Measurements from ENCODE around the gene DRGX.

DRGX gene

DNA sequence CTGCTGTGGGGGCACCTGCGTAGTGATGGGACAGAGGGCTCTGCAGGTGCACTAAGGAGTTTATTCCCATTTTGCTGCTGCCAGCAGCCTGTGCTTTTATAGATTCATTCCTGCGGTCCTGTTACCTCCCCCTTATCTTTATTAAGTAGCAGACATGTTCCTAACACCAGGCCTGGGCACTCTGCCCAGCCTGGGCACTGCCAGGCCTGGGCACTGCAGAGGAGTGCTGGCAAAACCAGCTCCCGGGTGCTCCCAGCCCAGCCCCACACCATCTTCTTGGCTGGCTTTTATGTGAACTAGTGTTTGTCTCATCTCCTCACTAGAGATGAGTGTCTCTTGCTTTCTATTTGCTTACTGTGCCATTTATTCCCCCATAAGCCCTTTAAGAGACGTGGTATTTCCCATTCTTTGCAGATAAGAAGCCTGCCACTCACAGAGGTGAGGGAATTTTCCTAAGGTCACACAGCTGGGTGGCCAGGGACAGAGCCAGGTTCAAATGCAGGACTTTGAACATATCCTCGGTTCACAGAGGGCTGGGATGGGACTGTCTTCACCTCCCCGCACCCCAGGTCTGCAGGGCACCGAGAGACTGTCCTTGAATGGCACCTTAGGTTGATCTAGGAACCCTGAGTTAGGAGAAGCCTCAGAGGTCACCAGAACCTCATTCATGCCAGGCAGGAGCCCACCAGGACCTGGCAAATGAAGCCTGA lies 14.6 kb upstream of the DRGX start:
- Histone ChIP-seq H3K27me3 (ENCODE audit: insufficient read depth, low read depth, severe bottlenecking) (peaks cover 7% of the 10 kb centered on the region), H3K4me3 (ENCODE audit: low read depth, low read length) (no peak overlapping the region), H3K36me3 (no peaks in the 10 kb centered on the region), H3K9me3 (ENCODE audit: severe bottlenecking) (no peaks in the 10 kb centered on the region), H3K27ac (no peak overlapping the region)
- DNase-seq: no peak
- TF ChIP-seq, protein P1, sequence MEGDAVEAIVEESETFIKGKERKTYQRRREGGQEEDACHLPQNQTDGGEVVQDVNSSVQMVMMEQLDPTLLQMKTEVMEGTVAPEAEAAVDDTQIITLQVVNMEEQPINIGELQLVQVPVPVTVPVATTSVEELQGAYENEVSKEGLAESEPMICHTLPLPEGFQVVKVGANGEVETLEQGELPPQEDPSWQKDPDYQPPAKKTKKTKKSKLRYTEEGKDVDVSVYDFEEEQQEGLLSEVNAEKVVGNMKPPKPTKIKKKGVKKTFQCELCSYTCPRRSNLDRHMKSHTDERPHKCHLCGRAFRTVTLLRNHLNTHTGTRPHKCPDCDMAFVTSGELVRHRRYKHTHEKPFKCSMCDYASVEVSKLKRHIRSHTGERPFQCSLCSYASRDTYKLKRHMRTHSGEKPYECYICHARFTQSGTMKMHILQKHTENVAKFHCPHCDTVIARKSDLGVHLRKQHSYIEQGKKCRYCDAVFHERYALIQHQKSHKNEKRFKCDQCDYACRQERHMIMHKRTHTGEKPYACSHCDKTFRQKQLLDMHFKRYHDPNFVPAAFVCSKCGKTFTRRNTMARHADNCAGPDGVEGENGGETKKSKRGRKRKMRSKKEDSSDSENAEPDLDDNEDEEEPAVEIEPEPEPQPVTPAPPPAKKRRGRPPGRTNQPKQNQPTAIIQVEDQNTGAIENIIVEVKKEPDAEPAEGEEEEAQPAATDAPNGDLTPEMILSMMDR (IDR thresholded peaks at IDR 0.05; ENCODE audit: low read depth, low read length): no peak

DNA sequence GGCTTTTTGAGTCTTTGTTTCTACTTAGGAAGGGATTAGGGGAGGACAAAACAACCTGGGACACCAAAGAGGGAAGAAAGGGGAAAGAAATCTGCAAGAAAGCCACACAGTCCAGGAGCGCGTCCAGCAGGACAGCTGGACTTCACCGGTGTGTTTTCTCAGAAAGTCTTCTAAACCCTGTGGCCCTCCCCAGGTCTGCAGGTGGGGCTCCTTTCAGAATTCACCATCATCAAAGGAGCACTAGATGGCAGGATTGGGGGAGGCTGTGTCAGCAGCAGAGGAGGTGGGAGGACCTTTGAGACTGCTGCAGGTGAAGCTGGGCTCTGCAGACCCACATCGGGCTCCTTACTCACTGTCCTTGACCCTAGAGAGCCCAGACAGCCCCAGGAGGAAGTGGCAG lies 13.9 kb upstream of the DRGX start:
- H3K9me3 ChIP-seq (ENCODE audit: severe bottlenecking): no peaks in the 10 kb centered on the region
- no peak overlapping the region for H3K27ac ChIP-seq
- no peaks in the 10 kb centered on the region for H3K36me3 ChIP-seq
- no peak overlapping the region for H3K4me3 ChIP-seq (ENCODE audit: low read depth, low read length)
- peaks cover 7% of the 10 kb centered on the region for H3K27me3 ChIP-seq (ENCODE audit: insufficient read depth, low read depth, severe bottlenecking)
- DNase-seq: no peak
- TF ChIP-seq, protein P1 (IDR thresholded peaks at IDR 0.05; ENCODE audit: low read depth, low read length): no peak

DNA sequence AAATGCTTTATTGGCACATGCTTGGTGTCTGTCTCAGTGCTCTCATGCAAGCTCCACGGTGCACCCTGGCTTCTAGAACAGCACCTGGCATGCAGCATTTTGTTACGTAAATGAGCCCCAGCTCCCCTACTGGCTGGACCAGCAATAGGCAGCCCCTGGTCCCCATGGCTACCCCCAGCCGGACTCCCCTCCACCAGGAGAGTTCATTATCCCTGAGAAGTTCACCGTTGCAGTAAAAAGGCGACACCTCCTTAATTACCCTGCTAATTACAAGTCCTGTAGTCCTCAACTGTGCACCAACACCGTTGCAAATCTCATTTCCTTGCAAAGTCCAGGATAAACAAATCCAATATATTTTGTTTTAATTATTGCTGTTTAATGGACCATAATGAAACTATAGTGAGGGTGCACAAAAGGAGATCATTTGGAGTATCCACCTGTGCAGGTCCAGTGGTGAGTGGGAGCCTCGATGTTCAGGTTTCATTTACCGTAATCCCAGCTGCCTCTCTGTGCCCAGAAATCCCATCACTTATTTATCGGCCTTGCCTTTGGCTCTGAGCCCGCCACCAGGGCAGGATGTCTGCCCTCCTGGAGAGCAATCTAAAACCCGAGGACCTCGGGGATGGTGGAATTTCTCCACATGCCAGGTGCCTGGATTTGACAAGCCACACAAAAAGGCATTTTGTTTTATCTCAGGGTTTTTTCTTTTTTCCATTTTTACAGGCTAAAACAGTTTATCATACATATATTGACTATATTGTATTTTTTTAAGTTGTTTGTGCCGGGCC lies 12.8 kb upstream of the DRGX start:
- H3K27ac ChIP-seq: no peak overlapping the region
- DNase-seq: no peak
- no peak overlapping the region for H3K4me3 ChIP-seq (ENCODE audit: low read depth, low read length)
- H3K9me3 ChIP-seq (ENCODE audit: severe bottlenecking): no peaks in the 10 kb centered on the region
- no peaks in the 10 kb centered on the region for H3K36me3 ChIP-seq
- H3K27me3 ChIP-seq (ENCODE audit: insufficient read depth, low read depth, severe bottlenecking): peaks cover 7% of the 10 kb centered on the region
- TF ChIP-seq, protein P1 (IDR thresholded peaks at IDR 0.05; ENCODE audit: low read depth, low read length): 0 out of 2 replicates have a peak, but pooled peaks have one; percentile 9

DNA sequence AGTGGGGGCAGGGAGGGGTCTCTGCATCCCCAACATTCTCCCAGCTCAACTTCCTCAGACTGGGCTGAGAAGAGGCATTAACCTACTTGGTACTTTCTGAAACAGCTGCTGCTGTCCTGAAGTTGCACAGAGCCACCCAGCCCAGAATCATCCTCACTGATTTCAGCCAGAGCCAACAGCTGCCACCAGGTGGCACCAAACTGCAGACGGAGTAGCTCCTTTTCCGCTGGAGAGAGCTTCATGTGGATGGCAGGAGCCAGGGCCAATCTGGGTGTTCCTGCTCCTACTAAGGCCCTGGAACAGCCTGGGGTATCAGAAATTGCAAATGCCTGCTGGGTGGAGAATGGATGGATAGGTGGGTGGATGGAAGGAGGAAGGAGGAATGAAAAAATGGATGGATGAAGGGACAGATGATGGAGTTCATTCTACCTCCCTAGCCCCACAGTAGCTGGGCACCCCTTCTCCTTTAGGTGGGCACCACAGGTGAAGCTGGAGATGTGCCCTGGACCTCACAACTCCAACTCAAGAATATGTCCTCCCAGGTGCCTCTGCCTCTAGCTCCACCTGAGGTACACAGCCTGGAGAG lies 11.8 kb upstream of the DRGX start:
- peak; percentile 53 for DNase-seq
- H3K36me3 ChIP-seq: no peaks in the 10 kb centered on the region
- TF ChIP-seq, protein P1 (IDR thresholded peaks at IDR 0.05; ENCODE audit: low read depth, low read length): peak; percentile 78
- no peak overlapping the region for H3K4me3 ChIP-seq (ENCODE audit: low read depth, low read length)
- no peaks in the 10 kb centered on the region for H3K9me3 ChIP-seq (ENCODE audit: severe bottlenecking)
- H3K27ac ChIP-seq: no peak overlapping the region
- peaks cover 7% of the 10 kb centered on the region for H3K27me3 ChIP-seq (ENCODE audit: insufficient read depth, low read depth, severe bottlenecking)

DNA sequence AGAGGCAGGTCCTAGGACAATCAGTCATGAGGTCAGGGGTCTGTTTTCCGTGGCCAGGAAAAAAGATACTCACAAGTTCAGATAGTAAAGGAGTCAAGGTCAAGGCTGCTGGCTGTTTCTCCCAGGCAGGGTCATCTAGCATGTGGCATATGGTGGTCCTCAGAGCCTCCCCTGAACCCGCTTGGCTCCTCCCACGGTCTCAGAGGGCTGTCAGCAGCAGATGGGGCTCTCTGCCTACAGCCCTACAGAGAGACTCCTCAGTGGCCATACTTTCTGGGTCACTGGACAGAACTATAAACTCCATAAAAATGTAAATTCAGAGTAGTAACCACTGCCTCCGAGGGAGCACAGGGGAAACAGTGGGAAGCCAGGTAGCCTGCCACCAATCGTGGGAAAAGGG lies 11.3 kb upstream of the DRGX start:
- Histone ChIP-seq H3K9me3 (ENCODE audit: severe bottlenecking) (no peaks in the 10 kb centered on the region), H3K36me3 (no peaks in the 10 kb centered on the region), H3K27me3 (ENCODE audit: insufficient read depth, low read depth, severe bottlenecking) (peaks cover 7% of the 10 kb centered on the region), H3K27ac (no peak overlapping the region), H3K4me3 (ENCODE audit: low read depth, low read length) (no peak overlapping the region)
- no peak for DNase-seq
- TF ChIP-seq, protein P1 (IDR thresholded peaks at IDR 0.05; ENCODE audit: low read depth, low read length): no peak
